ENCODE data around the gene UPF1.
"Not testable (repeated sequence)": the region's sequence is repeated elsewhere in the genome, so short reads cannot be mapped to it uniquely, and the experiment has no call there.

The UPF1 gene

GRCh38 chr19:18898607-18899408 is 67.0 kb downstream of the UPF1 start:
- DNase-seq (ENCODE audit: low read depth in 3 of 3), result no peak

- DNase-seq (ENCODE audit: low read depth in 3 of 3), result no peak
These were observed 68.1 kb downstream of the UPF1 start for GRCh38 chr19:18899624-18900560.

- DNase-seq (ENCODE audit: low read depth in 3 of 3), result no peak
These were observed 69.1 kb downstream of the UPF1 start for GRCh38 chr19:18900700-18901481.

- DNase-seq (ENCODE audit: low read depth in 3 of 3), result no peak
These were observed 69.7 kb downstream of the UPF1 start for GRCh38 chr19:18901491-18901890.

- DNase-seq (ENCODE audit: low read depth in 3 of 3), result not testable (repeated sequence)
These were observed 70.8 kb downstream of the UPF1 start for GRCh38 chr19:18902519-18902918.

- no peak for DNase-seq (ENCODE audit: low read depth in 3 of 3)
These were observed 71.6 kb downstream of the UPF1 start for GRCh38 chr19:18903156-18904037.

- DNase-seq (ENCODE audit: low read depth in 3 of 3), result no peak
These were observed 72.7 kb downstream of the UPF1 start for GRCh38 chr19:18904334-18905057.

- no peak for DNase-seq (ENCODE audit: low read depth in 3 of 3)
These were observed 73.3 kb downstream of the UPF1 start for GRCh38 chr19:18905058-18905456.

GRCh38 chr19:18905513-18906236 is 73.9 kb downstream of the UPF1 start:
- no peak for DNase-seq (ENCODE audit: low read depth in 3 of 3)

- no peak for DNase-seq (ENCODE audit: low read depth in 3 of 3)
These were observed 75.1 kb downstream of the UPF1 start for GRCh38 chr19:18906605-18907519.

- no peak for DNase-seq (ENCODE audit: low read depth in 3 of 3)
These were observed 77.3 kb downstream of the UPF1 start for GRCh38 chr19:18908917-18909619.

GRCh38 chr19:18910010-18910409 is 78.3 kb downstream of the UPF1 start:
- no peak for DNase-seq (ENCODE audit: low read depth in 3 of 3)

GRCh38 chr19:18910801-18911436 is 79.2 kb downstream of the UPF1 start:
- DNase-seq (ENCODE audit: low read depth in 3 of 3), result no peak

GRCh38 chr19:18912933-18913332 is 81.2 kb downstream of the UPF1 start:
- no peak for DNase-seq (ENCODE audit: low read depth in 3 of 3)

GRCh38 chr19:18913466-18913865 is 81.7 kb downstream of the UPF1 start:
- DNase-seq (ENCODE audit: low read depth in 3 of 3), result no peak

- no peak for DNase-seq (ENCODE audit: low read depth in 3 of 3)
These were observed 83.9 kb downstream of the UPF1 start for GRCh38 chr19:18915639-18916038.

GRCh38 chr19:18917593-18917992 is 85.8 kb downstream of the UPF1 start:
- not testable (repeated sequence) for DNase-seq (ENCODE audit: low read depth in 3 of 3)

Data from stimulated activated CD4-positive, alpha-beta T cell treated with anti-CD3 and anti-CD28 coated beads, TNF-alpha, amount 100 ng/mL, for 4 hours (primary cell).